HG03521 (cell line): ENCODE measurements around the gene CACNA1C.

ENCODE experiments used
- ATAC-seq: cut with Tn5 transposase; IDR thresholded peaks from one replicate; pipeline ENCODE4 v1.9.1; 2021; ENCODE audit warnings: mild to moderate bottlenecking, moderate library complexity; ENCODE audit not compliant: unreplicated experiment

Gene CACNA1C

DNA sequence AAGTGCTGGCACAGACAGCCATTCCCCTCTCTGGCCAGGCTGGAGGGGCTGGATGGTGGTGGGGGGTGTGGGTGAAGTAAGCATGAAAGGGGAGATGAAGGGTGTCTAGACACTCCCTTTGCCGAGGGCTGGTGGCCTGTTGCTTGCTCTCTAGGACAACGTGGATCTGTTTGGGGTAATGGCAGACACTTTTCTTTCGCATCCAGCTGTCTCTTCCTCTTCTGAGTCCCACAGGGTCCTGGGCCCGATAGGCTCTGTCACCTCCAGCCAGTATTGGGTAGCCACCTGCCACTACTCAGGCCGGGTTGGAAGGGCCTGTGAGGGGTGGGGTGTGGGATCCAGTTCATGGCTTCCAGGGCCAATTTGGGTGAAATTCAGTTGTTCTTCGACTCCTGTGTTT is 218.1 kb downstream of the CACNA1C start:
- no peak for ATAC-seq

DNA sequence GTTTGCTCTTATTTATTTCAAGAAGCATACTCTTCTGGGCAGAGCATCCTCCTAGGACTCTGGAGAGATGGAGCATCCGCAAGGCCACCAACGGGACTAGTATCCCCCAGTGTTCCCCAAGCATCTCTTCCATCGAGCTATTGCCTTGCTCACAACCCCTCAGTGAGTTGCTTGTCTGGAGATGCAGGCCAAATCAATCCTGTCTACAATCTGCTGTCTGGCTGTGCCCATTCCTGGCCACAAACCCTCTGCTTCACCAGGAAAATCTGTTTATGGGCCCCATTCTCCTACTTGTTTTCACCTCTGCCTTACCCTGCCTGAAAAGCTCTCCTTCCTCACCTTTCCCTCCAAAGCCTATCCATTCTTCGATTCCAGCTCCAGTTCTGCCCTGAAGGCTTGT is 219.2 kb downstream of the CACNA1C start:
- no peak for ATAC-seq

DNA sequence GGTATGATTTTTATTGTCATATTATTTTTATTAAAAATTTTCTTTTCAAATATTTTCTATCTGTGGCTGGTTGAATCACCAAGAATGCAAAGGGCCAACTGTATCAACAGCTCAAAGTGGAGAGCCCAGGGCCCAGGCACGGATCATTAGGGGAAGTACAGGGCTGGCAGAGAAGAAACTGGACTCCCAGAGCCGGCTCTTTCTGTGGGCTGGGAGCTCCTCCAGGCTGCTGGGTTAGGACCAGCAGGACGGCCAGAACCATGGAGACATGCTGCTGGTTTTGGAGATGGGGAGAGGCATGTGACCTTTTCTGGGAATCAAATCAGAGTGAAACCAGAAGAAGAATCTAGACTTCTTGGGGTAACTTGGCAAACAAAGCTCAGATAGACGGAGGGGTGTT is 220.5 kb downstream of the CACNA1C start:
- no peak for ATAC-seq

DNA sequence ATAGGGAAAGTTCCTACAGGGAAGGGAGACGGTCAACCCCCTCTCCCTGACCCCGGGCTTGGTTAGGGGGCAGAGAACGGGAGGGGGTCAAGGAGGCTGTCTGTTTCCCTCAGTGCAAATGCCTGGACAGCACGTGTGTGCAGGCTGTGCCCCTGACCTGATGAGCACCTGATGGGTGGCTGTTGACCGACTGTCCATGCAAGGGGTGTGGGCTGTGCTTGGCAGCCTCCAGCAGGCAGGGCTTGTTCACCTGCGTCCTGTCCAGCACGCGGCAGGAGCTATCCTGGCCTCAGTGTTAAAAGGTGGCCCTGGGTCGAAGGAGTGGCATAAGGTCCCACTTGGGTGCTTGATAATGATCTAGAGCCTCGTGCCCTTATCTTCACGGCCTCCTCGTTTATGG is 221.0 kb downstream of the CACNA1C start:
- no peak for ATAC-seq

DNA sequence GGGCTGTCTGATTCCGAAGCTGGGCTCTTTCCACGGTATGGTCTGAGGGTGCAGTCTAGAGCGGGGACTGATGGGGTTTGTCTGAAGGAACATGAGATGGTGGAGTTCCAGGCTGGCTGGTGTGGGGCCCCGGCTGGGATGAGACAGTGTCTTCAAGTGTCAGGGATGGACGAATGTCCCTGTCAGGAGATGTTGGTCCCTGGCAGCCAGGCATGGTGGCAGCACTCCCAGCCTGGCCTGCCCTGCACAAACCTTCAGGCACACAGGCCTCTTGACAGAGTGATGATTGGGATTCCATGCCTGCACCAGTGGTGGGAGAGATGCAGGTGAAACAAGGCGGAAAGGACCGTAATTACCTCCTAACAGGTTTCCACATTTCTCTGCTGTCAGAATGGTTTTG is 221.9 kb downstream of the CACNA1C start:
- no peak for ATAC-seq

DNA sequence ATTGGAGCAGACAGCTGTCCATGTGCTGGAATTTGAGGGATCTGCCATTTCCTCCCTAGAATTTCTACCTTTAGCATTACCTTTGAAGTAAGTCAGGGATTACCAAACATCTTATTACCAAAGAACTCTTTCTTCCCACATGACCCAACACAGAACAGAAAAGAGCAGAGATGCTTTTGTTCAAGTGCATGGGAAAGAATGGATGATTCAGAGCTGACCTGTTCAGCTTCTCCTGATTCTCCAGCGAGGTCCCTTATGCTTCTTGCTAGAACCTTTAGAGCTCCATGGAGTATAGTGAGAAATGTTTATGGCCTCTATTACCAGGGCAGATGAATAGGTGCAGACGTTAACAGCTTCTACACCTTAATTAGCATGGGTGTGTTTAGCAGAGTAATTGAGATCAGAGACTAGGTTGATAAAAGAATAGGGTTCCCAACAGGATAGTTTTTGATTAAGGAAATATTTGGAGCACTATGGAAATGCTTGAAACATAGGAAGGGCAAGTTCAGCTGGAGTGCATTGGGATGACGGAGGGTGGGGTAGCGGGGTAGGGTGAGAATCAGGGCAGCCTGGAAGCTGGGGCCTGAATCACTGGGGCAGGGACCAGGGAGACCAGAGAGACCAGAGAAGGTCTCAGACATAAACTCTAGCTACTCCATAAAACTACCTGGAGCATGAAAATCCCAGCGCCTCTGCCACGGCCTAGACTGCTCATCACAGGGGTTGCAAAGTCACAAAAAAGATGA is 223.7 kb downstream of the CACNA1C start:
- ATAC-seq = no peak

DNA sequence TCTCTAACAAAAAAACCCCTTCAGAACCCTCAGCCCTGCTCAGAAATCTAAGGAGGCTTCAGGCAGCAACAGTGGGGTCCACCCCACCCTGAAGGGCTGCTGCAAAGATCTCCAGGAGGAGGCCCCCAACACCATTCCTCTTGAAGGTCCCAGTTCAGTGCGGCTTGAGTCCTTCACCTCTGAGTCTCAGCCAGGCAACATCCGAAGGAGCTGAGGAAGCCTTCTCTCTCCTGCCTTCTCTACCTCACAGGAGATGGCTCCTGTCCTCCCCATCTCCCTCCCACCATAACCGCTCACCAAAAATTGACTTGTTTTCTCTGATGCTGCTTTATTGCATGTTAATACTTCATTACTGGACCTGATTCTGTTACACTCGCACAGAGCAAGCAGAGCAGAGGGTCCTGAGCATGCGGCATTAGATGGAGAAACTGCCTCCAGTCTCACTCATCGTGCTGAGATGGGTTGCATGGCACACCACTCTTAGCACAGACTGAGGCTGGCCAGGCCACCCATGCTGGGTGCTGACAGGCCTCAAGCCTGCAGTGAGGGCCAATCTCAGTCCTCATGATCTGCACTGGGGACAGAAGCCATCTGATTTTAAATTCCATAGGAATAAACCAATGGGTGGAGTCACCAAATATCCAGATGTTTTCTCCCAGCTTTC is 224.8 kb downstream of the CACNA1C start:
- ATAC-seq = no peak

DNA sequence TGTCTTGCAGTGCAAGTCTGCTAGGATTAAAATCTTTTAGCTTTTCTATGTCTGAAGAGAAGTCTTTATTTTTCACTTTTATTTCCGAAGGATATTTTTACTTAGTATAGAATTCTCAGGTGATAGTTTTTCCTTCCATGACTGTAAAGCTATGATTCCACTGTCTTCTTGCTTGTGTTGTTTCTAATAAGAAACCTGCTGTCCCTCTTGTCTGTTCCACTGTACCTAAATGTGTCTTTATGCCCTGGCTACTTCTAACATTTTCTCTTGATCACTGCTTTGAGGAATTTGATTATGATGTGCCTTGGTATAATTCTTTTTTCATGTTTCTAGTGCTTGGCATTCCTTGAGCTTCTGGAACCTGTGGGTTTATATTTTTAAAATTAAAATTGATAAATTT is 228.7 kb downstream of the CACNA1C start:
- ATAC-seq = no peak

DNA sequence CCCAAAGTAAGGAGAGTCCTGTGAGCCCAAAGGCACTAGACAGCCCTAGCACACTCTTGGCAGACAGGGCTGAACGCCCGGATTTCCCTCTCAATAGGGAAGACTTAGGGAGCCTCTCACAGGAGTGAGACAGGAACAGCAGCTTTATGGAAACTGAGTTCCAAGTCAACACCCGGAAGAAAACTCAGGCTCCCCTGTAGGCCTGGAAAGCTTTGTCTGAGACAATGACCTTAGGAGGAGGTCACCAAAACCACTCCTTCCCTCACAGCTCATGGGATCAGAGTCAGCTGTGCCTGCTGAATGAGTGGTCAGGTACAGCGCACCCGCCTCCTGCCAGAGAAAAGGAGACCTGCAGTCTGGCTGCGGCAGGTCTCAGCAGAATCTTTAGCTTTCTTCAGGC is 229.5 kb downstream of the CACNA1C start:
- no peak for ATAC-seq

DNA sequence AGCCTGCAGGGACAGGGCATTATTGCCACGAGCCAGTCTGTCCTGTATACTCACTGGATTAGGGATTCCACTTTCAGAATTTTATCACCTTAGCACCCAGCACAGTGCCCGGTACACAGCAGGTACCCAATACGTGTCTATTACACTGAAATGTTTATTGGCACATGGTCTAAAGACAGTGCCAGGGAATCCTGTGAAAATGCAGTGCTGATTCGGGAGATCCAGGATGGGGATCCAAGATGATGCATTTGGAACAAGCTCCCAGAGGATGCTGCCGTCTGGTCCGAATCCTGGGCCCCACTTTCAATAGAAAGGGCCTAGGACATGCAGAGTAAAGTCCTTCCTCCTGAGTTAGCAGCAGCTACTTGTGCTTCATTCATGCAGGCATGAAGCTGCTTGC is 230.7 kb downstream of the CACNA1C start:
- ATAC-seq = no peak

DNA sequence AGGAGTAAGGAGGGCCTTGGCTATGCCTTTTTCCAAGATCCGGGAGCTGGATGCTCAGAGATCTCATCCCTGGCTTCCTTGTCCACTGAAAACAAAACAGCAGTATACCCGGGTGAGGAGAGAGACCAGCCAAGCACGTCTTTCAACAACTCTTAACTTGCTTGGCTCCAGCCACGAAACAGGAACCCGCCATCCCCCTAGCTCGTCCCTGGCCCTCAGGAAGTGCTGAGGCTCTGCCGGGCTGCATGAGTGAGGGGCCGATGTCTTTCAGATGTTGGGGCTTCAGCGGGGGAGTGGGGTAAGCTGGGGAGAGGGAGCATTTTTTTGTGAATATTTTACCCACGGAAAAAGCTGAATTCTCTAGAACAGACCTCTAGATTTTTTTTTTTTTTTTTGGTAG is 231.1 kb downstream of the CACNA1C start:
- no peak for ATAC-seq

DNA sequence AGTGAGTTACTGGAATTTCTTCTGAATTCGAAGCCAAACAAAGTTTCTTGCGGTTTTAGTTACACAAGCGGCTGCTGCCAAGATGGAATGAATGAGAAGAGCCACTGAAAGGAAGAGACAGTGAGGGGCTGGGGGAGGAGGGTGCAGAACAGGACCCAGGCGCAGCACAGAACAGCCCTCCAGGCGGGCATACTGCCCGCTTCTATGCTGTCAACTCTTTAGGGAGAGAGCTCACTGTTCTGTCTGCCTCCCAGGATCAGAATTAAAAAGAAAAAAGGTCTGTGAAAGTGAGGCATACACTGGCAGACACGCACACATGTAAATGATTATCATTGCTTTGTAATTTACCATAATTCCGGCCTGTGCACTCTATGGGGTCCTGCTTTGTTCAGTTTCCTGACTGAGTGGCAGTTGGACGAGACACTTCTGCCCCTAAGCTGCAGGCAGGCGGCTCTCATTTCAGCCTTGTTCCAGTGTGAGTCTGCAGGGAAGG is 231.6 kb downstream of the CACNA1C start:
- ATAC-seq = no peak

DNA sequence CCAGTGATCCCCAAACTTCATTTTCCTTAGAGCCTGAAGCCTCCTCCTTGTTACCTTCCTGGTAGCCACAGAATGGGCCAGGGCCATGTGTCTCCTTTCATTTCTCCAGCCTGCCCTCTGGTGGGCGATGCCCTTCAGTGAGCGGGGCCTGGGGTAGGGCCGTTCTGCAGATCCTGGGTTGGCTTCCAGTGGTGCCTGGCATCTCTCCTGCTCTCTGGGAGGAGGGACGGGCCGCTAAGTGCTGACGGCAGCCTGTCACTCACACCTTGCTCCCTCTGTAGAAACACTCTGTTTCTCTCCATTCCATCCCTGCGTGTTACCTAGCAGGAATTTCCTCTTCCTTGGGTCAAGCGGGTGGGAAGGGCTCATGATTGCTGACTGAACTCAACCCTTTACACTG is 232.1 kb downstream of the CACNA1C start:
- ATAC-seq = no peak

DNA sequence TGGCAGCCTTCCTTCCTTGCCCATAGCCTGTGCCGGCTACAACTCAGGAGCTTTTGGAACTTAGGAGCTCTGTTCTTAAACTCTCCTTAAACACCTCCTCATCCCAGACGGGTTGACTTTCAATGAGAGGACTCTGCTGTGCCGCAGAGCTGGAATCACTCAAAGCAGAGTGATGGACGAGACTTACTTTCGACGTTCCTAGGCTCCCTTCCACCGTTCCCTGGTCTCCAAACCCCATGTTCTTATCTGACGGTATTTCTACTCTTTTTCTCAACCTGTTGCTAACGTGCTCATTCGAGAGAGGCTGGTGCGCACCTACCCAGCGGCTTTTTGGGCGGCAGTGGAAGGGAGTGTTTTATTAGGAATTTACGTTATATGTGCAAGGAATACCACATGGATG is 232.7 kb downstream of the CACNA1C start:
- no peak for ATAC-seq

DNA sequence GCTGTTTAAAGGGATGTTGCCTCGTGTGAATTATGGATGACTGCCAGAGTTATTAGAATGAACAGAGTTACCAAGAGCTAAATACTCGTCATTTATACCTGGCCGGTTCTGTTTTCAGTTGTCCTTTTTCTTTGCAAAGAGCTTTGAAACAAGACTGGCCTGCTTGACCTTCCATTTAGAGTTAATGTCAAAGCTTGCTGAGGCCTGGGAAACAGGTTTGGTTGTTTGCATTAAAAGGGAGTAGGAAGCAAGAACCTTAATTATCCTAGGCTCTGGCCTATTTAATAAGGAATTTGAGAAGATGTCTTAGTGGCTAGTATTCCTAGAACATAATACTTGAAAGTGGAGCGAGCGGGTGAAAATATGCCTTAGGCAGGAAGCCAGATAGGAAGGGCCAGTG is 233.3 kb downstream of the CACNA1C start:
- ATAC-seq = no peak

DNA sequence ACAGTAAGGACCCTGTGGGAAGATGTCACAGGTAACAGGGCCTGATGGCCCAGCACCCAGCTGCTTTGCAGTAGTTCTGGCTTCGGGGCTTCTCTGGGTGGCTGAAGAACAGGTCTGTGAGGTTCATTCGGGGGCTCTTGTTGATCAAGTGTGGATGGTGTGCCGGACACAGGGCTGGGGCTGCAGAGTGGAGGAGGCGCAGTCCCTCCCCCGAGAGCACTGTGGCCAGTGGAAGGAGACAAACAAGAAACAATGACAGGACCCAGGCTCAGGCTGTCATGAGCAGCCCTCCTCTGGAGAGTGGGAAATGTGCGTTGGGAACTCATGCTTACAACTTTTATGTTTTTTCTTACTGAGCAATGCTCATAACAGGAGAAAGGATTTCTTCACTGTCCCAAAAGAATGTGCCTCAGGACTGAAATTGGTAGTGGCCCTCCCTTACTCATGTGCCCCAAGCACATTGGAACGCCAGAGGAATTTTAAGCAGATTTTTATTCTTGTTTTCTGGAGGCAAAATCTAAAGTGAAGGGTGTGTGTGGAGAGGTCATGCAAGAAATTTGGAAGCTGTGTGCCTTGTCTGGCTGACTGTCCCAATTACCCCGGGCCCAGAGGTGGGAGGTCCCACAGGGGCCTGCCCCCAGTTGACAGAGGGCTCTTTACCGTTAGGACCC is 233.8 kb downstream of the CACNA1C start:
- no peak for ATAC-seq

DNA sequence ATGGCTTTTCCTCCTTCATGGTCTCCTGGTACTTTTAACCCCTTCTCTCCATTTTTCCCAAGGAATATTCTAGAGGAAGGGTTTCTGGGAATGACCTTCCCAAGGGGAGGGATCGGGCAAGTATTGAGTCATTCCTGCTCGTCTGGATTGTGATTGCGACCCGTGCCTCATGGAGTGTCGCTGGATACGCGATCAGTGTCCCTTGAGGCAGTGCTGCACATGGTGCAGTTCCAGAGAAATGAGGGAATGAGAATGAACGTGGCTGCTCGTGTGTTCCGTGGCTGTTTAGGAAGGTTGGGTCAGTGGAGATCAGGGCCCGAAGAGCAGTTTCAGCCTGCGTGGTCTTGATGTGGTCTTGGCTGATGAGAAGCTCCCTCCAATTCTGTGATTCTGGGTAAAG is 234.4 kb downstream of the CACNA1C start:
- no peak for ATAC-seq

DNA sequence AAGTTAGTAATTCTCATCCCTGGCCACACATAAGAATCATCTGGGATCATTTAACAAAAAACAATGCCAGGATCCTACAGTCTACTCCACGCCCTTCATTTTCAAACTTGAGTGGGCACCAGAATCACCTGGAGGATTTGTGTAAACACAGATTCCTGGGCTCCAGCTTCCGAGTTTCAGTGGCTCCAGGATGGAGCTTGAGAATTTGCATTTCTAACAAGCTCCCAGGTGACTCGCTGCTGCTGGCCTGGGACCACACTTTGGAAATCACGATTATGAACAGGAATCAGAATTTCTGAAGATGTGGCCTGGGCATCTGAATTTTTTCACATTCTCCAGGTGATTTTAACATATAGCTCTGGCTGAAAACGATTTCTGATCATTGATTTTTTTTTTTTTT is 234.8 kb downstream of the CACNA1C start:
- ATAC-seq = no peak

DNA sequence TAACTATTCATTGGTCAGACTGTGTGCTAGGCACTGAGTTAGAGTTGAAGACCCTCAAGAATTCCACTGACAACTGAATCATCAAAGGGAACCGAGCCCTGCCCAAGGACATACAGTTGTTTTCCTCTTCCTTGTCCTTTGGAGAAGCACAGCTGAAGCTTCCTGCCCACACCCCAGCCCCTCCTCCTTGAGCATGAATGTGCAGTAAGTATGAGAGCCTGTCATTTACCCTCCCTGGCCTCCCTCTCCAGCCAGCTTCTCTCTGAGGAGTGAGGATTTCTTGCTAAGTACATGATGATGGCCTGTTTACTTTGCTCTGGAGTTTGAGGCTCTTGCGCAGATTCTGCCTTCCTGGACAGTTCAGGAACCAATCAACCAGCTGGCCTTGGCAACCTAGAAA is 235.2 kb downstream of the CACNA1C start:
- no peak for ATAC-seq

DNA sequence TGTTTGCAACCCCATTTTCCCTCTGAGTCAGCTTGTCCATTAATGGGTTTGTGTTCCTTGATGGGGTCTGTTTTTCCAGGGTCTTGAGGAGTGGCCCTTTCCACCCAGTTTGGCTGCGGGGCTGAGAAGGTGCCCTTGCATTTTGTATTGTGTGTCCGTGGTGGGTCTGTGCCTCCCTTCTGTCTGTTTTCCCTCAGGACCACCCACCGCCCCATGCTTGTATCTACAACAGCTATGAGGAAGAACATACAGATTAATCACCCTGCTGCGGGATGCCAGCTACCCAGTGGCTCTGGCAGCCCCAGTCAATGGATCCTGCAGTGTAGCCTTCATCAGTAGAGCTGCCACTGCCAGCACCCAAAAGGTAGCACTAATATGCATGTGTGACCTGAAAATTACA is 235.7 kb downstream of the CACNA1C start:
- no peak for ATAC-seq

DNA sequence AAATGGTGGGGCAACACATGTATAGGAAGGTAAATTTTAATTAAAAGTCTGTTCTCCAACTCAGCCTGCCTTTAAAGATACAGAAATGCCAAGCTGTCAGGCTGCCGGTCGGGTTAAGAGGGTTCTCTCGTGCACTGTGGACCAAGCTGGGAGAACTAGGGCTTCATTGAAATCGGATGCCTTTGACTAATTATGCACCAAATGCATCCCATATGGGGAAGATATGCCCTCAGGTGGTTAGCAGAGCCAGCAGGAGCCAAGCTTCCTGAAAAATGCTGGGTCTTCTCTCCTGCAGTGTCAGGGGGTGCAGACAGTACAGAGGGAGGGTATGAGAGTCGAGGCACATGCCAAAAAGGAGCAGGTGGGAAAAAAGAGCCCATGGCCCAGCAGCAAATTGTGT is 236.1 kb downstream of the CACNA1C start:
- ATAC-seq = no peak

DNA sequence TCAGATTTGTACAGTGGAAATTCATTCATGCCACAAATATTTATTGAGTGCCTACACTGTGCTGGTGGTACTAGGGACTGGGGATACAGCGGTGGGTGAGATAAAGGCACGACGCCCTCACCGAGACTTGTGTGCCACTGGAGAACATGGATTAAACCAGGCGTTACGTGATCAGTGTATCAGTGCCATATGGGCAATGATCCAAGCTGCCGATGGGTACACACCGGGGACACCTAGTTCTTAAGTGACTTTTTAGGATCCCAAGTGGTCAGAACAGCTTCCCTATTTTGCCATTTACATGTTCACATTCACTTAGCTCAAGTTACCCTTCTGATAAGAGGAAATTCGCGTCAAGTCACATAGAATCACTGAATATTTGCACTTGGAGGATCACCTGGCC is 236.7 kb downstream of the CACNA1C start:
- no peak for ATAC-seq
